Activated CD4-positive, alpha-beta memory T cell treated with anti-CD3 and anti-CD28 coated beads for 36 hours (primary cell): Measurements from ENCODE around the gene KRTAP10-5. TPM values are rescaled to one million over a fixed set of nuclear protein-coding genes. Genes with fewer than 3 reads are reported as not detected.
"Not testable (repeated sequence)": the region's sequence is repeated elsewhere in the genome, so short reads cannot be mapped to it uniquely, and the experiment has no call there.

ENCODE experiments used
- CTCF ChIA-PET: fragments of 350-600 bp; sonication (Branson Sonifier 250); formaldehyde crosslinking; loops from one replicate; lab custom pipeline; 2021; ENCODE audit warnings: antibody characterized with exemption, inconsistent platforms; lab: Charles Lee
- POLR2A ChIA-PET: fragments of 350-600 bp; sonication (Branson Sonifier 250); formaldehyde crosslinking; loops from one replicate; lab custom pipeline; 2021; ENCODE audit warnings: antibody characterized with exemption; lab: Charles Lee
- DNase-seq: peaks from one replicate; pipeline ENCODE4 v3.0.0-alpha.2; 2020
- H3K27ac Mint-ChIP-seq: one replicate; pipeline ENCODE4 v1.8.0; 2021; ENCODE audit warnings: mixed read lengths
- H3K27me3 Mint-ChIP-seq: one replicate; pipeline ENCODE4 v1.8.0; 2021; ENCODE audit warnings: mixed read lengths
- H3K36me3 Mint-ChIP-seq: one replicate; pipeline ENCODE4 v1.8.0; 2021; ENCODE audit warnings: mixed read lengths
- H3K4me1 Mint-ChIP-seq: one replicate; pipeline ENCODE4 v1.8.0; 2021; ENCODE audit warnings: low read depth, mixed read lengths
- H3K4me3 Mint-ChIP-seq: one replicate; pipeline ENCODE4 v1.8.0; 2021; ENCODE audit warnings: mild to moderate bottlenecking, mixed read lengths
- H3K9me3 Mint-ChIP-seq: one replicate; pipeline ENCODE4 v1.8.0; 2021; ENCODE audit warnings: mixed read lengths
- intact Hi-C: fragments of 100-400 bp; cut with micrococcal nuclease; formaldehyde crosslinking; loops from one replicate; pipeline ENCODE4 v1.15.1; 2023
- total RNA-seq, 2 experiments: library from RNA; stranded (reverse); gene quantifications; one replicate each; pipeline ENCODE4 v1.2.3, GENCODE V29; 2021

The KRTAP10-5 gene
- total RNA-seq, 2 experiments from 2014 or later, result not detected

DNA sequence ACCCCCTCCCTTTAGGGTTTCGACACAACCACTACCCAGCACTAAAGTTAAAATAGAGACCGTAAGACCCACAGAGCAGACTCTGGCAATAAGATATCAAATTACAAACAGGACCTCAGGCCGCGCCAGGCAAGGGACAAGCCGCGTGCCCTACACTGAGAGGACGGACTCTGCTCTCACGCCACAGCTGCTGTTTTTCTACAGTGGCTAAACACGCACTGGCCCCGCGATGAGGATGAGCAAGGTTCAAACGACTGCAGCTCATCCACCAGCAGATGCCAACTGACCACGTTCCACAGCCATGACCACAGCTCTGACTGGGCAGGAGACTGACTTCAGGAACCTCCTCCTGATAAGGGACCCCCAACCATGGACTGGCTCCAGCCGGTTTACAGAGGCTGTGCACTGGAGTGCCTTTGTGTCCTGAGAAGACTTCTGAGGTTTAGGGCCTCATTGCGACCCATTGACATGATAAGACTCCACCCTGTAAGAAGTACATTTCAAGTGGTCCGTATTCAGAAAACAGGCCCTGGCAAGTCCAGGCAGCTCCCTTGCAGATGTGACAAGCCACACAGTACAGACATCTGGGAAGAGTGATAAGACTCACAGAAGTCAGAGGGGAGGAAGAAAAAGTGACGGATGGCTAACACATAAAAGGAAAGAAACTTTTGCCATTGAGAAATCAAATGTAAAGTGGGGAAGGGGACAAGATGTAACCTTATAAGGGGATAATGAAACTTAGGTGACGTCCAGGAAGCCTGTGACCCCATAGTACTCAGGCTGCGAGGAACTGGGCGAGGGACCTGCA, 13.4 kb upstream of the KRTAP10-5 start:
- peaks cover 2% of the 10 kb centered on the region for H3K9me3 Mint-ChIP-seq
- no peaks in the 10 kb centered on the region for H3K36me3 Mint-ChIP-seq
- POLR2A ChIA-PET, result no interaction called here
- intact Hi-C loops, result no loop called here
- no peak for DNase-seq
- no peaks in the 10 kb centered on the region for H3K4me1 Mint-ChIP-seq
- CTCF ChIA-PET, result no interaction called here
- peaks cover 5% of the 10 kb centered on the region for H3K27me3 Mint-ChIP-seq
- H3K27ac Mint-ChIP-seq, result no peak overlapping the region
- no peak overlapping the region for H3K4me3 Mint-ChIP-seq

DNA sequence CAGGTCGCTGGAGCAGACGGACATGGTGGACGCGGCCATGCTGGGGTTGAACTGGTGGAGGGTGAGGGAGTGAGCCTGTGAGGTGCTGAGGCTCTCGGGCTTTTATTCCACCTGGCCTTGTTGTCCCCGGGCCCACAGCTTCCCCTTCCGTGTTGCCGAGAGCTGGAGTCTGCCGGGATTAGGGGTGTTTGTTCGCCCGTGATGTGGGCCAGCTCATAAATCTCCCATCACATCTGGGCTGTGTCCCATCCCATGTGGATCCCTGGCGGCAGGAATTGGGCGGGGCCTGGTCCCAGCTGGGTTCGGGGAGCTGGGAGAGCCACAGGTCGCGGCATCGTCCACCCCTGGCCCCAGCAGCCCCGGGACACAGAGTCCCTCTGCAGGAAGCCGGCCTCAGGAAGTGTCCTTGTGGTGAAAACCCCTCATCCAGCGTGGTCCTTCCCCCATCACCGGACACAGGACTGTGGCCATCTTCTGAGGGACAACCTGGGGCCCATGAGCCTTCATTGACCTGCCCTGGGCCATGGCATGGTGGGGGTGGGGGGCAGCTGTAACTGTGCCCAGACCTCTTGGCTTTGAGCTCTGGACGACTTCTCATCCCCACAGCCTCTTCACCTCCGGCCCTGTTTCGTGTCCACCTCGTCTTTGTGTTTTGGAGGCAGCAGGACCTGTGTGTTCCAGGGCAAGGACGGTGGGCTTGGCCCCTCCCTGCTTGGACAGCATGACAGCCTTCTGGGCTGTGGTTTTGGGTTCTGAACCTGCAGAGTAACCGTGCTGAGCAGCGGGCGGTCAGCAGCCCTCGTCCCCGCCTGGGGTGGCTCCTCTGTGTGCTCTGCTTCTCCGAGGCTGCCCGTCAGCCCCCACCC, 12.3 kb upstream of the KRTAP10-5 start, which contains the start of gene KRTAP10-6:
KRTAP10-6 (minus strand) TSS at position 60 of the 866 bp plus-strand sequence; CDS start at position 39, 21 bp downstream.
- CTCF ChIA-PET, result no interaction called here
- H3K27ac Mint-ChIP-seq, result no peak within 1 kb of the TSS
- intact Hi-C loops, result no loop called here
- H3K36me3 Mint-ChIP-seq, result no peaks in the 10 kb centered on the region
- H3K4me1 Mint-ChIP-seq, result no peaks in the 10 kb centered on the region
- no peak within 1 kb of the TSS for H3K4me3 Mint-ChIP-seq
- peaks cover 5% of the 10 kb centered on the region for H3K27me3 Mint-ChIP-seq
- POLR2A ChIA-PET, result no interaction called here
- no peaks in the 10 kb centered on the region for H3K9me3 Mint-ChIP-seq
- DNase-seq, result no peak

DNA sequence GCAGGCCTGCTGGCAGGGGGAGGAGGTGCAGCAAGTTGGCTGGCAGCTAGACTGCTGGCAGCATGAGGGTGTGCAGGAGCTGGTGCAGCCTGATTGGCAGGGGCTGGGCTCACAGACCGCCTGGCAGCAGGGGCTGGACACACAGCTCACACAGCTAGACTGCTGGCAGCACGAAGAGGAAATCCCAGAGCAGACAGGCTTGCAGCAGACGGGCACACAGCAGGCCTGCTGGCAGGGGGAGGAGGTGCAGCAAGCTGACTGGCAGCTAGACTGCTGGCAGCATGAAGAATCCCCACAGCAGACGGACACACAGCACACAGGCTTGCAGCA, 11.4 kb upstream of the KRTAP10-5 start:
- DNase-seq, POLR2A ChIA-PET, H3K27me3 Mint-ChIP-seq, CTCF ChIA-PET, H3K4me3 Mint-ChIP-seq, H3K36me3 Mint-ChIP-seq, H3K4me1 Mint-ChIP-seq, H3K9me3 Mint-ChIP-seq, intact Hi-C loops, H3K27ac Mint-ChIP-seq: not testable (repeated sequence)

DNA sequence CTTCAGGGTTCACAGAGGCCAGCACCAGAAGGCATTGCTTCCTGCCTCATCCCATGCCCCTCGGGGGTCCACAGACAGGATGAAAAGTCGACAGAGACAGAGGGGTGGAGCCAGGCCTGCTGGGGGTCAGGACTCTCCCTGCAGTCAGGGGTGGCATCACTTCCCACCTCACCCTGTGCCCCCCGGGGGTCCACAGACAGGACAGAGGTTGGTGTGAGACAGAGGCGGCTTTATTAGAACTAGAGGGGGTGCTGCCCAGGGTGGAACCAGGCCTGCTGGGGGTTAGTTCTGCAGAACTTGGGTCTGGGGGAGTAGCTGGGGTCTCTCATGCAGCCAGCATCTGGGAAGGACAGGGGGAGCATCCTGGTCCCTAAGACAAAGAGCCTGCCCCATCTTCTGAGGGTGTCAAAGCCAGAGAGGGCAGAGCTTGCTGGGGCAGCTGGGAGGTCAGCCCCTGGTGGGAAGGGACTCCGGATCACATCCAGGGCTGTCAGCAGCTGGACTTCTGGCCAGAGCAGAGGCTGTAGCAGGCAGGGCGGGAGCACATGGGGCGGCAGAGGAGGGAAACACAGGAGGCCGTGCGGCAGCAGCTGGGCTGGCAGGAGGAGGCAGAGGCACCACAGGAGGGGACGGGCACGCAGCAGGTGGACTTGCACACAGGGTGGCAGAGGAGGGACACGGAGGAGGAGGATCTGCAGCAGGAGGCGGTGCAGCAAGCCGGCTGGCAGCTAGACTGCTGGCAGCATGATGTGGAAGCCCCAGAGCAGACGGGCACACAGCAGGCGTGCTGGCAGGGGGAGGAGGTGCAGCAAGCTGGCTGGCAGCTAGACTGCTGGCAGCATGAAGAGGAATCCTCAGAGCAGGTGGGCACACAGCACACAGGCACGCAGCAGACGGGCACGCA, 10.7 kb upstream of the KRTAP10-5 start:
- H3K9me3 Mint-ChIP-seq, H3K27ac Mint-ChIP-seq, POLR2A ChIA-PET, H3K36me3 Mint-ChIP-seq, H3K4me1 Mint-ChIP-seq, DNase-seq, CTCF ChIA-PET, H3K4me3 Mint-ChIP-seq, intact Hi-C loops: not testable (repeated sequence)
- peaks cover 13% of the 10 kb centered on the region for H3K27me3 Mint-ChIP-seq

DNA sequence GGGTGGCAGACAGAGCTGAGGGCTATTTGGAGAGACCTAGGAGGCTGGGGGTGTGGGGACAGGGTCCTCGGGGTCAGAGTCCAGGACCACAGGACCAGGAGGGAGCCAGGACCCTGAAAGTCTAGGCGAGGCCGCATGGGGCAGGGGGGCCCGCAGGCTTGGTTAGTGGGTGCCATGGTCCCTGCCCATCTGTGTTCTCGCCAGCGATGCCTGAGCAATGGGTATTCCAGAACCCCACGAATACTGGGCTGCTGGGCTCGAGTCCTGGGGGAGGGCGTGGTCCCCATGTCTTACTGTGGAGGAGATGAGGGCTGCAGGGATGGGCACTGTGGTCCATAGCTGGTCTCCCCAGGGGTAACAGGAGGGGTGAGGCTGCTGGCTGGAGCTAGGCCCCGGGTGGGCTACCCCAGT, 9.9 kb upstream of the KRTAP10-5 start:
- no peak overlapping the region for H3K27ac Mint-ChIP-seq
- ChIA-PET POLR2A (no interaction called here), CTCF (no interaction called here)
- H3K36me3 Mint-ChIP-seq, result no peaks in the 10 kb centered on the region
- no peaks in the 10 kb centered on the region for H3K9me3 Mint-ChIP-seq
- H3K27me3 Mint-ChIP-seq, result peaks cover 18% of the 10 kb centered on the region
- no peak for DNase-seq
- no peaks in the 10 kb centered on the region for H3K4me1 Mint-ChIP-seq
- intact Hi-C loops, result no loop called here
- H3K4me3 Mint-ChIP-seq, result no peak overlapping the region

DNA sequence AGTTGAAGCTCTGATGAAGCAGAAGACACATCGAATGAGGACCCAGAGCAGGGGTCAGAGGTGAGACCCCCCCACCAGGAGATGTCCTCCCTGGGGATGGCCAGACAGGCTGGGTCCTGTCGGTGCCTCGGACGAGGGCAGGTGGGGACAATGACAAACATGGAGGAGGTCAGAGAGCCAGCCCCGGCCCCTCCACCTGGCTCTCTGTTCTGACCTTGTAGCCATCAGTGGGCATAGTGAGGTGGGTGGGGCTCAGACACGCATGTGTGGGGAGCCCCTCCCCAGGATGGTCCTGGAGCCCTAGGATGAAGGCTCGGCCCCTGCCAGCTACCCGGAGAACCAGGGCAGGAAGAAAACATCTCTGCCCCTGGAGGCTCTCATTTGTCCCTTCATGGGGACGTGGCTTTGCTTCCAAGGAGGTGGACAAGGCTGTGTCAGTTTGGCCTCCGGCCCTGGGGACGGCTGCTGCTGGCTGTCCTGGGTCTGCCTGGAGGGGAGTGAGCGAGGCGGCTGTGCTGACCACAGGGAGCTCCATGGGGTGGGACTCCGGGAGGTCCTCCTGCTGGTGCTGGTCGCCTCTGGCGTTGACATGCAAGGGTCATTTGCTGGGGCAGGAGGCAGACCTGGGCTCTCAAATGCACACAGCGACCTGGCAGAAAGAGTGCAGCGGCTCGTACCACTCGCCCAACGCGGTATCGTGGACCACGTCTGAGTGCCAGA, 9.3 kb upstream of the KRTAP10-5 start:
- no peak for DNase-seq
- no peaks in the 10 kb centered on the region for H3K36me3 Mint-ChIP-seq
- no peak overlapping the region for H3K27ac Mint-ChIP-seq
- ChIA-PET CTCF (no interaction called here), POLR2A (no interaction called here)
- no peak overlapping the region for H3K4me3 Mint-ChIP-seq
- intact Hi-C loops, result loop anchor here (10.0 kb wide), 1 partner anchor 65 kb away; the partner anchor contains the start of genes KRTAP12-3 and KRTAP12-4
- peaks cover 18% of the 10 kb centered on the region for H3K27me3 Mint-ChIP-seq
- no peaks in the 10 kb centered on the region for H3K9me3 Mint-ChIP-seq
- no peaks in the 10 kb centered on the region for H3K4me1 Mint-ChIP-seq

DNA sequence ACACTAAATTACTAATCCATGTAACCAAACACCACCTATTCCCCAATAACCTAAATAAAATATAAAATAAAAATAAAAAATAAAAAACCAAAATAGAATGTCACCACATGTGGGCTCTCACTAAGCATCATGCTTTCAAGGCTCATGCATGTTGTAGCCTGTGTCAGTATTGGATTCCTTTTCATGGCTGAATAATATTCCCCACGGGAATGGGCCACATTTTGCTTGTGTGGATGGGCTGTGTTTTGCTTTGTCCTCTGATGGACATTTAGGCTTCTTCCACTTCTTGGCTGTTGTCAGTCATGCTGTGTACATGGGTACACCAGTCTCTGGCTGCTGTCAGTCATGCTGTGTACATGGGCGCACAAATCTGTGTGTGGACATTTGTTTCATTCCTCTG, 8.7 kb upstream of the KRTAP10-5 start:
- CTCF ChIA-PET, result no interaction called here
- intact Hi-C loops, result loop anchor here (10.0 kb wide), 1 partner anchor 66 kb away; the partner anchor contains the start of genes KRTAP12-3 and KRTAP12-4
- no peaks in the 10 kb centered on the region for H3K36me3 Mint-ChIP-seq
- H3K27ac Mint-ChIP-seq, result no peak overlapping the region
- POLR2A ChIA-PET, result no interaction called here
- DNase-seq, result no peak
- H3K9me3 Mint-ChIP-seq, result no peaks in the 10 kb centered on the region
- no peak overlapping the region for H3K4me3 Mint-ChIP-seq
- peaks cover 4% of the 10 kb centered on the region for H3K4me1 Mint-ChIP-seq
- H3K27me3 Mint-ChIP-seq, result peaks cover 18% of the 10 kb centered on the region

DNA sequence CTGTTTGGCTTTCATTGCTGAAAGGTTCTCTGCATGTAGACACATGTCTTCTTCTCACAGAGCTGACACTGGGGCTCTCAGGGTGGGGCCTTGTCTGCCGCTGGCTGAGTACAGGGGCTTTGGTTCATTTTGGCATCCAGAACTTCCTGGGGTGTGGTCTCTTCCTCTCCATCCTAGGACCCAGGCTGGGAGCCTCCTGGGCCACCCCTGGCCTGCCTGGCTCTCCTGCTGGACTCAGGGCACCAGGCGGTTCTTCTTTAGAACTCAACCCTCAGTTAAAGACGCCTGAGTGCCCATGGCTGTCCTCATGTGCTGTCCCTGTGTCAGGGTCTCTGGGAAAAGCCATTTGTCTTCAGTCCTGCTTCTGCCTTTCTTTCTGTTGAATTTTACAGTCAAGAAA, 5.5 kb upstream of the KRTAP10-5 start:
- Mint-ChIP-seq H3K9me3 (peaks cover 9% of the 10 kb centered on the region), H3K4me1 (peaks cover 15% of the 10 kb centered on the region), H3K27me3 (peaks cover 18% of the 10 kb centered on the region), H3K36me3 (peaks cover 2% of the 10 kb centered on the region), H3K27ac (no peak overlapping the region), H3K4me3 (no peak overlapping the region)
- POLR2A ChIA-PET, result interaction anchor here (0.5 kb wide), 1 partner anchor 569 kb away, joined by 3 read pairs; no protein-coding TSS in a partner anchor
- DNase-seq, result no peak
- CTCF ChIA-PET, result no interaction called here
- intact Hi-C loops, result loop anchor here (10.0 kb wide), 1 partner anchor 69 kb away; the partner anchor contains the start of genes KRTAP12-3 and KRTAP12-4

DNA sequence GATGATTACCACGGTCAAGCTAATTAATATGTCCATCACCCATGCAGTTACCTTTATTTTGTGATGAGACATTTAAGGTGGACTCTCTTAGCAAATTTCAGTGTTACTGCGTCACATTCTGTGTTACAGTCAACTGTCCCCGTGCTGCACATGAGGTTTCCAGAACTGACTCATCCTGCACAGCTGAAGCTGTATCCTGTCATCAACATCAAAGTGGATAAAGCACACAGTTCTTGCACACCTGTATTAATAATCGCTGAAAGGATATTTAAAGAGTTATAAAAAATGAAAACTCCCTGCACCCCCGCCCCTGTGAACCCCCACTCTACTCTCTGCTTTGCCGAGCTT, 3.4 kb upstream of the KRTAP10-5 start:
- H3K36me3 Mint-ChIP-seq, result peaks cover 2% of the 10 kb centered on the region
- peaks cover 15% of the 10 kb centered on the region for H3K4me1 Mint-ChIP-seq
- POLR2A ChIA-PET, result no interaction called here

DNA sequence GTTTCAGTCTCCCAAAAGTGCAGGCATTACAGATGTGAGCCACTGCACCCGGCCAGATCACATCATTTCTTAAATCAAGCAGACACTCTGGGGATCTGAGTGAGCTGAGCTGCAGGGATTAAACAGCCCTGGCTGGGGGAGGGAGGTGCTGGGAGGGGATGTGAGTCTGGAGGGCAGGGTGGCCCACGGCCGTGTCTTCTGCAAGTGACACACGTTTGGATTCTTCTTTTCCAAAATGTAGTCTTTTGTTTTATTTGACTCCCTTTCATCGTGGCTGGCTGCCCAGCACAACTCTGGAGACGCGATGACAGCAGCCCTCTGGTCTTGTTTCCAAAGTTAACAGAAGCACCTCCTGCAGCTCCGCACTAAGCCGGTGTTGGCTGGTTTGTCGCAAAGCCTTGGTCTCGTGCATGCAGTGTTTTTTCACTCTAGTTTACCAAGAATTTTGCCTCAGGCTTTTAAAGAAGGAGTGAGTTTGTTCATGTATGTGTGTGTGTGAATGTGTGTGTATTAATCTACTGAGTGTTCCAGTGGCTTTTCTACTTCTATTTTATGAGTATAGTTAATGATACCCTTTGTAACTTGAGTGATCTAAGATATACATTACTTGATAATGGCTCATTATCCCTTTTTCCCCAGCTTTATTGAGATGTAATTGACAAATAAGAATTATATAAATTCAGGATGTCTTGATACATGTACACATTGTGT, 2.8 kb upstream of the KRTAP10-5 start:
- POLR2A ChIA-PET, result no interaction called here
- peaks cover 13% of the 10 kb centered on the region for H3K27me3 Mint-ChIP-seq
- intact Hi-C loops, result loop anchor here (10.0 kb wide), 1 partner anchor 72 kb away; the partner anchor contains the start of genes KRTAP12-3 and KRTAP12-4

More for the DNA sequence above, 3.4 kb upstream of the KRTAP10-5 start:
- Mint-ChIP-seq H3K27ac (no peak overlapping the region), H3K27me3 (peaks cover 13% of the 10 kb centered on the region), H3K4me3 (no peak overlapping the region), H3K9me3 (peaks cover 14% of the 10 kb centered on the region)
- peak; percentile 71 for DNase-seq
- CTCF ChIA-PET, result interaction anchor here (0.6 to 0.7 kb wide), 2 partner anchors 73 to 210 kb away, joined by 3 read pairs; no protein-coding TSS in a partner anchor
- intact Hi-C loops, result loop anchor here (10.0 kb wide), 1 partner anchor 71 kb away; the partner anchor contains the start of genes KRTAP12-3 and KRTAP12-4

More for the DNA sequence above, 2.8 kb upstream of the KRTAP10-5 start:
- Mint-ChIP-seq H3K27ac (no peak overlapping the region), H3K4me3 (no peak overlapping the region), H3K36me3 (peaks cover 2% of the 10 kb centered on the region), H3K9me3 (peaks cover 14% of the 10 kb centered on the region), H3K4me1 (peaks cover 15% of the 10 kb centered on the region)
- CTCF ChIA-PET, result interaction anchor here (0.6 kb wide), 1 partner anchor 80 kb away, joined by 5 read pairs; no protein-coding TSS in a partner anchor
- DNase-seq, result no peak
